Measurements from ENCODE around the gene SLC17A9. TPM values are rescaled to one million over a fixed set of nuclear protein-coding genes. Genes with fewer than 3 reads are reported as not detected.

SLC17A9 gene
- total RNA-seq, 1 donor from 2014 or later = 3.2 TPM

DNA sequence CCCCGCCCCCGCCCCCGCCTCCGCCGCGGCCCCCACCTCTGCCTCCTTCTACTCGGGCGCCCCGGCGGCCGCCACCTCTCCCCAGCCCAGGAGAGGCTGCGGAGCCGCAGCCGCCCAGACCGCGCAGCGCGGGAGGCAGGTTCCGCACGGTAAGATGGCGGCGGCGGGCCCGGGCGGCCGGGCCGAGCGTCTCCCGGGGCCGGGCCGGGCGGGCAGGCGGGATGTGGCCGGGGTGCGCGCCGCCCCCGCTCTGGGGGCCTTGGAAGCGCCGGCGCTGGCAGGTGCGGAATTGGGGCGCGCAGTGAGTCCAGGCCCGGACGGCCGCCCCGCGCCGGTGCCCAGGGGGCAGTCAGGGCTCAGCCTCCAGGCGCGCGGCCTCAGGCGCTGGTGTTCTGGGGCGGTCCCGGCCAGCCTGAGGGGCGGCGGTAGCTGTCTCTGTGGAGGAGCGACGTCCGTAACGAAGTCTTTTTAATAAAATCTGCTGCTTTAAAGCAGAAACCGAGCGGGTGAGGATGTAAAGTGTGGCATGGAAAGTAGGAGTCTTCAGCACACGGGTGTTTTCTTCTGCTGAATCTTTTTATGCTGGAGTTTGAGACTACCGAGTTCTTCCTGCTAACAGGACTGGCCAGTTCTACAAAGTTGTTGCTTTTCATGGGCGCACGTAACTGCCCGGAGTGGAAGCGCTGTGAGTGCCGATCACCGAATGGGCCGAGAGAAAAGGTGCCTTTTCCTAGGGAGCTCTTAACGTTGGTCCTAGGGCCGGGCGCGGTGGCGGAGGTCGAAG, 14.2 kb upstream of the SLC17A9 start, which contains the start of gene GID8:
TSS of gene GID8 (plus strand) at position 43 of the 784 bp plus-strand sequence. CDS start 3,356 bp downstream, outside the sequence.
- DNase-seq (ENCODE audit: low read depth in 2 of 2) = peak; percentile 61 to 71

DNA sequence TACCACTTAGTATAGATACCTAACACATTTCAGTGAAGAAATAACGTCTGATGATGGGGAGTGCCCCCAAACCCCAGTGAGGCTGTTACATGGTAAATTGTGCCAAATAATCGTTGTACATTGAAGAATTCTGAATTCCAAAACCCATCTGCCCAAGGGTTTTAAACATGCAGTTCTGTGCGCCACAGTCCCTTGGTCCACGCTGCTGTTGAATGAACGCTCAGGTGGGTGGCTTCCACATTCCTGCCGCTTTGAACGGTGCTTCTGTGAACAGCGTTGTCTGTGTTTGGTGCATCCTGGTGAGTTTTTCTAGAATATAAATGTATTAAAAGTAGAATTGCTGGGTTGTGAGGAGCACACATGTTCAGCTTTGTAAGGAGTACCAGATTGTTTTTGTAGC, 11.6 kb upstream of the SLC17A9 start:
- DNase-seq (ENCODE audit: low read depth in 2 of 2) = no peak

DNA sequence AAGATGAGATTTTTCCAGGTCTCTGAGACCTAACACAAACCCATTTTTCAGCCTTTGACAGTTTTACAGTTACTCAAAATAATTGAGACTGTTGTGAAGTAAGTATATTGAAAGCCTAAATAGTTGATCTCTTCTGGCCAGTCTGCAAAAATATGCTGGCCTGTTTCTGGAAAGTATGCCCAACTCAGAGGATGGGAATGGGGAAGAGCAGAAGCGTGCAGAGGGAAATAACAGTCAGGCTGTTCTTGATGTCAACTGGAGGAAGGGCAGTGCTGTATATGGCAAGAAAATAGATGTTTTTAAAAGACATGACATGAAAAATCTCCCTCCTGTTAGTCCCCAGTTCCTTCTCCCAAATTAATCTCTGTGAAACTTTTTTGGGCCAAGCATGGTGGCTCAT, 10.7 kb upstream of the SLC17A9 start:
- DNase-seq (ENCODE audit: low read depth in 2 of 2) = no peak

DNA sequence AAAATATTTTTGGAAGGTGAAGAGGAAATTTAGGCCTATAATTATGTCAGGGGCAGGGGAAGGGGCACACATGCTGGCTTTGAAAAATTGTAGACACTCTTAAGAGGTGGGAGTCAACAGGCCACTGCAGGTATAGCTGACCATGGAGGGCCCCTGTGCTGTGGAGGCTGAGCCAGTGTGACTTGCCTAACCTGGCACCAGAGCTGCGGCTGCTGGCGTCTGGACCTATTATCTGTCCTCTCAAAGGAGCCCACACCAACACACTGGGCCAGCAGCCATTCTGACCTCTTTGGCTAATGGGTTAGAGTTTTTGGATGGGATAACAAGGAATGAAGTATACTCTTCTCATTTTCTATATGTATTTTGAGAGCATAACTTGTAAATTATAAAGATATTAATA, 10.1 kb upstream of the SLC17A9 start:
- DNase-seq (ENCODE audit: low read depth in 2 of 2) = no peak

DNA sequence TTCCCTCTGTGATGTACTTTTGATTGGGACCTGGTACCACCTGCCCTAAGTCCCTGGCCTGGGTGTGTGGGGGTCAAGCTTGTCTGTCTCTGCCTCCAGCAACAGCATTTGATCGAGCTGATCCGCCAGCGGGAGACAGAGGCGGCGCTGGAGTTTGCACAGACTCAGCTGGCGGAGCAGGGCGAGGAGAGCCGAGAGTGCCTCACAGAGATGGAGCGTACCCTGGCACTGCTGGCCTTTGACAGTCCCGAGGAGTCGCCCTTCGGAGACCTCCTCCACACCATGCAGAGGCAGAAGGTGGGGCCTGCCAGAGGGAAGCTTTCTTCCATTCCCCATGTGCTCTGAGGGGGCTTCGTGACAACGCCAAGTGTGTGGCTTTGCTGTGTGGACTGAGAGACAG, 9.1 kb upstream of the SLC17A9 start:
- no peak for DNase-seq (ENCODE audit: low read depth in 2 of 2)

DNA sequence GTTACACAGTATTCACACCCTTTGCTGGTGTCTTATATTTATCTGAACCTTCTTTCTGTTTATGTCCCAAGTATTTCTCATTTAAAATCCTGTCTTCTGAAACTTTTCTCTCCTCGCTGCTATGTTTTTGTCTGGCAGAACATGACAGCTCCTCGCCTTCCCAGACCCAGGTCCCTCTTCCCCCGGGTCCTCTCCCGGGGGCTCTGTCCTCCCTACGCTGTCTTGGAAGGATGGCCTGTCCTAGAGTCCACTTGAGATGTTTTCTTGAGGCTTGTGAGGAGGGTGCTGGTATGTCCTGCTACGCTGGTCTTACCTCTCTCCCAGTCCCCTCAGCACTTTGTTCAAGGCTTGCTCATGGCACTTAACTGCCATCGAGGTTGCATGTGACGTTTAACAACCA, 8.3 kb upstream of the SLC17A9 start:
- DNase-seq (ENCODE audit: low read depth in 2 of 2) = no peak

DNA sequence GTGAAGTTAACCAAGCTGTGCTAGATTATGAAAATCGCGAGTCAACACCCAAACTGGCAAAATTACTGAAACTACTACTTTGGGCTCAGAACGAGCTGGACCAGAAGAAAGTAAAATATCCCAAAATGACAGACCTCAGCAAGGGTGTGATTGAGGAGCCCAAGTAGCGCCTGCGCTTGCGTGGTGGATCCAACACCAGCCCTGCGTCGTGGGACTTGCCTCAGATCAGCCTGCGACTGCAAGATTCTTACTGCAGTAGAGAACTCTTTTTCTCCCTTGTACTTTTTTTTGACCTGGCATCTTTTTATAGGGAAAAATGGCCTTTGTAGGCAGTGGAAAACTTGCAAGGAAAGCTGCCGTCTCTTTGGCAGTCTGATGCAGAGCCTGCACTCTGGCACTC, 7.8 kb upstream of the SLC17A9 start:
- DNase-seq (ENCODE audit: low read depth in 2 of 2) = no peak

DNA sequence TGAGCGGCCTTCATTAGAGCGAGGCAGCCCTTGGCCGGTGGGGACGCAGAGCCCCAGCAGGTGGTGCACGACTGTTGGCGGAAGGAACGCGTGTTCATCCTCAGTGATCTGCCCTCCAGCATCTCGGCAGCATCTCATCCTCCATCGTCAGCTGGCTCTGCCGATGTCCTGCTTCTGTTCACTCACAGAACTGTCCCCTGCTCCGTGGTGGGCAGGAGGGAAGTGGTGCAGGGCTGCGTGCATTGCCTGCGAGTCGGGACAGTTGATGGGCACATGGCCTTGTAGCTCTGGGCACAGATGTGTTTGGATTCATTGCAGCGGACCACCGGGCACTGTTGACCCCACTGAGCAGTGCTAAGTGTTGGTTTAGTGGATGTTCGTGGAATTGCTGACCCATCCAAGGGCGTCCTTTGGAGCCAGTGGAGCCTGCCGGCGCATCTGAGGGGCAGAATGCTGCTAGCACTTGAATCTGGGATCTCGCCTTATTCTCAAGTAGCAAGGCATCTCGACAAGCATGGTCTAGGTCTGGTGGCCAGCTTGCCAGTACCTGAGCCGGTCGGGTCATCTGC, 6.7 kb upstream of the SLC17A9 start:
- no peak for DNase-seq (ENCODE audit: low read depth in 2 of 2)

DNA sequence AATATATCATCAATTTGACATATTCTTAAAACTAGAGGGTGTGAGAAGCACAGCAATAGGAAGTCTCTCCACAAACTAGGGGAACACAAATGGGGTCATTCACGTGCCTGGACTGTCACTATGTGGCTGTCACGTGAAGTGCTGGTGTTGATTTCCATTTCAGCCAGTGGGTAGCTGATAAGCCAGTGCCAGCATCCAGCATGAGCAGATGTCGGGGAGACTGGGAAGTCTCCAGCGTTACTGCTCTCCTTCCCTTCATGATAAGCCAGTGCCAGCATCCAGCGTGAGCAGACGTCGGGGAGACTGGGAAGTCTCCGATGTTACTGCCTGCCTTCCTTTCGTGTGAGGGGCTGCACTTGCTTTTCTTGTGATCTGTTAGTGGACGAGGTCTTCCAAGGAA, 5.6 kb upstream of the SLC17A9 start:
- DNase-seq (ENCODE audit: low read depth in 2 of 2) = no peak

DNA sequence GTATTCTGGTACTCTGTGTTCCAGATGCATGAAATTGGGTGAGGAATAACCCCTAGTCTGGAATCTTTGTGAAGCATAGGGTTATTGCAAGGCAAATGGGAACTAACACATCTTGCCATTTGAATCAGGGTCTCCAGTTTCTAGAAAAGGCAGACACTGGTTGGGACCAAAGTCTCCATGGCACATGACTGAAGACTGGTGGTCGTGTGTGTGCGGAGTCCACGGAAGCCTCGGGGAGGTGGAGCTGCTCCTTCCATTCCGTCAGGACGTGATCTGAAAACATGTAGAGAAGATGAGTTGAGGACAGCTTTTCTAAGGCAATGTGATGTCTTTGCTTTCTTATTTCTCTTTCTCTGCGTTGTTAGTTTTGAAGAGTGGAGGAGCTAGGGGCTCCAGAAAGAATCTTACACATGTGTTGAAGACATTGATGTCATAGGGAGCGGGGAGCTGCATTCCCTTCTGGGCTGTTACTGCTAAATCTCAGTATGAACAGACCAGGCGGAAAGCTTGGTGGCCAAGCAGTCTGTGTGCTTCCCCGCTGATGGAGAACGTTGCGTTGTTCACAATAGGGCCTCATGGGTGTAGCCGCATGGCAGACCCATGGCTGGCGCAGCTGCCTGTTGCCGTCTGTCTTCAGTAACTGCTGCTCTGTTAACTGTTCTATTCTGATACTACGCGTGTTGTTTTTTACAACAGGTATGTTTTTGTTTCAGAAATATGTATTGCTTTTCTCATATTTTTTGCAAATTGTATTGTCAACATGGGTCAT, 4.8 kb upstream of the SLC17A9 start:
- DNase-seq (ENCODE audit: low read depth in 2 of 2) = no peak

DNA sequence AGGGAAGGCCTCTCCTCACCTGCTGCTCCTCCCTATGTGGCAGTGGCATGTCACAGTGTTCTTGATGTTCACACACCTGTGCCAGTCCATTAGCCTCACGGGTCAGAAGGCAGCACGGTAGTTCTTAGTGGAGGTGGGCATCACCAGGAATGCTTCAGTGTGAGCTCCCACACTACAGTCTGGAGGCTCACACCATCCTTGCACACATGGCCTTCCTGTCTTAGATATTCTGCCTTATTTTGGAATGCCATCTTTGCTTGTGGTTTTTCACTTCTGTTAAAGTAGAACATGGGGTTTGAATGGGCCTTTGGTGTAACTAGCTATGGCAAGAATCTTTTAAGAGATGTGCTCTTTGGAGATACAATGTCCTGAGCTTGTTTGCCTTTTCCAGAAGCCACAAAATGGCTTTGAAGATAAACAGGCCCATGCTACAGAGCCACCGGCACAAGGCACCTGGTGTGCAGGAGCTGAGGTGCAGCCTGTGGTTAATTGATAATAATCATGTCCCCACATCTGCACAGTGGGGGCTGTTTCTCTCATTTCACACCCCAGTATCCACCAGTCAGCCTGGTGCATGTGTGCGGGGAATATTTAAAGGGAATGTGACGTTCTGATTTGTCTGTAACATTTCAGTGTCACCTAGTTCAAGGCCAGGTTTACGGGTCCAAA, 3.2 kb upstream of the SLC17A9 start:
- no peak for DNase-seq (ENCODE audit: low read depth in 2 of 2)

DNA sequence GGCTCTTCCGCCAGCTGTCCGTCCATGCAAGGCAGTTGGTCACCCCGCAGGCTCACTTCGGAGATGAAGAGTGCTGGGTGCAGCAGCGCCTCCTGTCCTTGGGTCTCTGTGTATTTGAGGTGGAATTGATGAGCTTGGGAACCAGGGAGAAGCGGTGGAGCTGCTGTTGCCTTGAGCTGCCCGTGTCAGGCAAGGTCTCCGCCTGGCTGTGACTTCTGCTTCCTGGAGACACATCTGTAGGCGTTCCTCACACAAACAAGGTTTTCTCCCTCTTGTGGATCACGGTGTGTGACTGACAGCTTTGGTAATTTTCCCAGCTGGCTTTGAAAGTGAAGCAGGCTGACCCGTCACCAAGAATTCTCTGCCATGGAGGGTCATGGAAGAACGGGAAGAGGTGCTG, 2.5 kb upstream of the SLC17A9 start:
- DNase-seq (ENCODE audit: low read depth in 2 of 2) = no peak

DNA sequence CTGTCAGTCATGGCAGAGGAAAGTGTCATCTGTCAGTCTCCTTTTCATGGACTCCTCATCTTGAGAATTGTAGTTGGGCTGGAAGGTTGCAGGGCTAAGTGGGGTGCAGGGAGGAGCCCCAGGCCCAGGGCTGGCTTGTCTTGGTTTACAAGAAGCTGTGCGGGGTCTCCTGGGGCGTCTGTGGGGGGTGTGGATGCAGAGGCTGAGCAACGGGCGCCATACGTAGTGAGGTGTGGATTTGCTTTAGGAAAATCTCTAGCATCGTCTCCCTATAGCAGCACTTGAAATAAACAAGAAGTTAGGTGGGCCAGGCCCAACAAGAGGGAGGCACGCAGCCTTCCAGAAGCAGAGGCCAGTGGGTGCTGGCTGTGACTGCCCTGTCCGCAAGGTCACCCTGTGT, 1.8 kb upstream of the SLC17A9 start:
- no peak for DNase-seq (ENCODE audit: low read depth in 2 of 2)

DNA sequence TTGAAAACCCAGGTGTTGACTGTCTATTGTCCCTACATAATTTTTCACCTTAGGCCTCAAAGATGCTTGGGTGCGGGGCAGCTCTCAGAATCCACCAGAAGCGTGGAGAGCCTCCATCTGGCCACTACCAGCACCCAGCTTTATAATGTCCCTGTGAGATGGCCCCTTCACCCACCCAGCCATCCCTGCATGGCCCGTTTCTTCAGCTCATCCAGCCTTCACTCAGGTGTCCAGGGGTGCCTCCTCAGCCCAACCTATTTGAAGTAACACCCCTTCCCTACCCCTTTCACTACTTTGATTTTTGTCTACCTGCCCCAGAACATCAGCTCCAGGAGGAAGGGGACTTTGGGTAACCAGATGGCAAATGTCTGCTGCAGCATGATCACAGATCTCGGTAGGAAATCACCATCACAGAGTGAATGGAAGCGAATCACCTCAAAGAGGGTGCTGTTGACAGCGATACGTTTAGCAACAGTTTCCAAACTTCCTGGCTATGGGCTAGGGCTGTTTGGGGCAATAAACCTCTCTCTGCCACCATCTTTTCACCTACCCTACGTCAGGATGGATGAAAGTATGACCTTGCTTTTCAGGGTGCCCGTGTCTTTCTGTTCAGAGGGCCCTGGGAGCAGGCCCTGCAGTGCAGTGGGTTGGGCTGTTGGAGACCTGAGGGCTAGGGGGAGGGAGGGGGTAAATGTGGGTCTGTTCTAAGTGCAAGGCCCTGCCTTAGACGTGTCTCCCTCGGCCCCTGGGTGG, 1.2 kb upstream of the SLC17A9 start:
- DNase-seq (ENCODE audit: low read depth in 2 of 2) = no peak

DNA sequence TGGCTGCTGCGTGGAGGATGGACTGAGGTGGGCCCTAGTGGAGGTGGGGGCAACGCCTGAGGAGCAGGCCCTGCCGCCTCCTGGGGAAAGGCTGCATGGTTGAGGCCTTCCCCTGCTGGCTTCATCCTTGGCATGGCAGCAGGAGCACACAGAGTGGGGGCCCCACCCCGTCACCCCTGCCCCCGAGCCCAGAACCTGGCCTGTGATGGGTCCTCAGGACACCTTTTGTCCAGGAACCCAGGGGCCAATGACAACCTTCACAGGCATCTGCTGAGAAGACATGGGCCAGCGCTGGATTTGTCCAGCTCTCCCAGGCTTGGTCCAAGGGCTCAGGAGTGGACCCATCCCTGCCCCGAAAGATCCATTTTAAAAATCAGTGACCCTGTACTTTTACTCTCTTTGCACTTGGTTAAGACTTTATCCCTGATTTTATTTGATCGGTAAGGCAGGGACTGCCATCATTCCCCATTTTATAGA, 575 bp upstream of the SLC17A9 start:
- DNase-seq (ENCODE audit: low read depth in 2 of 2) = no peak

DNA sequence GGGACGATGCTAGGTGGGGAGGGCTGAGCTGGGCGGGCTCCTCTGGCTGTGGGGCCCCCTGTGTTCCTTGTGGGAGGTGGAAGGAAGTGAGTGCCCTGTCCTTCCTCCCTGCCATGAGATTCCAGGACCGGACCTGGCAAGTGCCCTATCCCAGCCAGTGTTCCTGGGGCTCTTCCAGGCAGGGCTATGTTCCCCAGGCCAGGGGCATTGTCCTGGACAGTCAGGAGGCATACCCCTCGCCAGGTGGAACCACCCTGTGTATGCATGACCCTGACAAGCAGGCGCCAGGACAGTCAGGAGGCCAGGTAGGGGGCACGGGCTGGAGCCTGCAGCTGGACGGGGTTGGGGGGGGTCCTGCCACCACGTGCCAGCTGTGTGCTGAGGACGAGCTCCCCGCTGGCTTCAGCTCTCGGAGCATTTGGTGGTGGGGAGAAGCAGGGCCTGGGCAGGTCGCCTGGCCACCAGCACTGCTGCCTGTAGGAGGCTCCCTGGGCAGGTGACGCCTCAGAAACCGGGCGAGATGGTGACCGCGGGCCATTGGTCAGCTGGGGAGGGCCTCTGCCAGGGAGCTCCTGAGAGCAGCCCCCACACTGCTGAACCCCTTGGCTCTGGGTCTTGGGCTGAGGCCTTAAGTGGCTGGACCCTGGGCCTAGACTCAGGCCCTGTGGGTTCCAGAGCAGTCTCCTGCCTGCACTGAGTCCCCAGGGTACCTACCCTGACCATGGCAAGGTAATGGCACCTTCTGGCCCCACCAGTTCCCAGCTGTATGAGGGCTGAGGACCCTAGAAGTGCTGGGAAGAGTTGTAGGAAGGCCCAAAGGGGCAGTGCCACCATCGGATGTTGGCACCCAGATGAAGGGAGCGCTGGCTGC, 694 bp downstream of the SLC17A9 start:
- no peak for DNase-seq (ENCODE audit: low read depth in 2 of 2)

DNA sequence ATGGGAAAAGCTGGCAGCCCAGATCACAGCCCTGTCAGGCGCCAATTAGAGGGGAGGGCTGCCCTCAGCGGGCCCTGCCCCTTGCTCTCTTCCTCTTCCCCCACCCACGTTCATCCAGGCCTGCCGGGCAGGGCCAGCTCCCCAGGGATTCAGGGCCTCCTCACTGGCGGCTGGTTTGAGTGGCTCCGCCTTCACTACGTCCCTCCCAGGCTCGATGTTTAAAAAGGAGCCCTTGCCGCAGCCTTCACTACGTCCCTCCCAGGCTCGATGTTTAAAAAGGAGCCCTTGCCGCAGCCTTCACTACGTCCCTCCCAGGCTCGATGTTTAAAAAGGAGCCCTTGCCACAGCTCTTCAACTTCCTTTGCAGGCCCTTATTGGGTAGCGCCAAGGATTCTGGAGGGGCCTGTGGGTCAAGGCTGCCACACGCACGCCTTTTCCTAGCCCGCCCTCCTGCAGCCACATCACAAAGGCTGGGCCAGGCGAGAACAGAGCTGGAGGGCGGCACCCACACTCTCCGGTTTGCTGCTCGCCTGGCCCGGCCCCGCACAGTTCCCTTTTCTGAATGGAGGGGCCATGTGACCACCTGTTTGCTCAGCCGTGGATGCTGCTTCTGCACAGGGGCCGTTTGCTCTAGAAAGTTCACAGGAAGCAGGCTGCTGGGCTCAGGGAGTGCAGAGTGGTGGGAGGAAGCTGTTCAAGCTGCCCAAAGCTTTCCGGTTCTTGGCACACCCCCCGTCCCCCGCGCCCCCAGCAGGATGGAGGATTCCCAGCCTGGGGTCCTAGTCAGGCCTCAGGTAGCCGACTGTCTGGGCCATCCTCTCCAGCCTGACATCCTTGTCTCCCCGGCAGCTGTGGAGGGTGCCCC, 1.6 kb downstream of the SLC17A9 start:
- DNase-seq (ENCODE audit: low read depth in 2 of 2) = peak; percentile 50 to 56

DNA sequence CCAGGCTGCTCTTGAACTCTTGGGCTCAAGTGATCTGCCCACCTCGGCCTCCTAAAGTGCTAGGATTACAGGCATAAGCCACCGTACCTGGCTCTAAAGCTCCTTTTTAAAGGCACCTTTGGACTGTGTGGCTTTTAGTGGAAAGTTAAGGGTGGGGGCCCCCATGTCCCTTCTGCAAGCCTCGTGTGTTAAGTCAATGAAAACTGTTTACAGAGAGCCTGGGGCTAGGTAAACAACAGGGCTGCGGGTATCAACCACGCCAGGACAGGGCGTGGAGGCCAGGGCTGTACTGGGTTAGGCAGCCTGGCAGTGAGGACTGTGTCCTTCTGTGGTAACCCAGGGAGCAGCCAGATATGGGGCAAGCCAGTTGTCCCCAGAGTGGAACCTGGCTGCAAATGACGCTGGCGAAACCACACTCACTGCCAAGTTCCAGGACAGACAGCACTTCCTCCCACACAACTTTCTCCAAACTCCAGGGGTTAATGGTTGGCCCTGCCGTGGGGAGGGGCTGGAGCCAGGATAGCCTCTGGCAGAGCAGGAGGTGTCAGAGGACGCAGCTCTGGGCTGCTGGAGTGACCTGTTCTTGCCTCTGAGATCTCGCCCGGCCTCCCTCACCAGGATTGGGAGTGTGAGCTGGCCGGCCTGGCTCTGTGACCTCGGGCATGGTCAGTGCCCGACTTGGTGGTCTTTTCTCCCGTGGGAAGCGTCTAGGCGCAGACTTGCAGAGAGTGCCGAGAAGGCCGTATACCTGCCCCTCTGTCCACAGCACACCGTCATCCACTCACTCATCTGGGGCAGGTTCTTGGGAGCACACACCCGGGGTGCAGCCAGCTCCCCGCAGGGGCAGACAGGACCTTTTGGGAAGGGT, 3.2 kb downstream of the SLC17A9 start:
- no peak for DNase-seq (ENCODE audit: low read depth in 2 of 2)

Data from lung microvascular endothelial cell (primary cell).